ENCODE data around the gene TANGO6. TPM values are rescaled to one million over a fixed set of nuclear protein-coding genes. Genes with fewer than 3 reads are reported as not detected.
"Not testable (repeated sequence)": the region's sequence is repeated elsewhere in the genome, so short reads cannot be mapped to it uniquely, and the experiment has no call there.

Gene TANGO6
- total and polyA plus RNA-seq, 2 donors from 2014 or later, result 4.5 to 20.6 TPM

DNA sequence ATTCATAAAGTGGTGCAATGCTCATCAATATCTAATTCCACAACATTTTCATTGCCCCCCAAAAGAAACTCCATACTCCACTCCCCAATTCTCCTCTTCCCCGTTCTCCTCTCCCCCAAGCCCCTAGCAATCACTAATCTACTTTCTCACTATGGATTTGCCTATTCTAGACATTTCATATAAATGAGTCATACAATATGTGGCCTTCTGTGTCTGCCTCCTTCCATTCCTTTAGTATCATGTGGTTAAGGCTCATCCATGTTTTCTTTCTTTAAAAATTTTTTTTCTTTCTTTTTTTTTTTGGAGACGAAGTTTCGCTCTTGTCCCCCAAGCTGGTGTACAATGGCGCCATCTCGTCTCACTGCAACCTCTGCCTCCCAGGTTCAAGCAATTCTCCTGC is 205.8 kb downstream of the TANGO6 start:
- FAIRE-seq (no peak), DNase-seq (no peak)
- intact Hi-C loops (cut with DNase I), result no loop called here
- no peaks in the 10 kb centered on the region for H3K4me1 ChIP-seq (ENCODE audit: control insufficient read depth in 2 of 3, insufficient read depth in 2 of 3, low read depth in 1 of 3, low read length in 3 of 3)
- H3K9me3 ChIP-seq (ENCODE audit: control insufficient read depth in 2 of 3, insufficient read depth in 1 of 3, low read length in 3 of 3), result no peaks in the 10 kb centered on the region
- no peak overlapping the region for H3K27ac ChIP-seq (ENCODE audit: low read depth in 2 of 2, low read length in 2 of 2)
- TF ChIP-seq CTCF (IDR thresholded peaks at IDR 0.05; ENCODE audit: borderline replicate concordance, extremely low read depth, insufficient read depth), result no peak
- H3K27me3 ChIP-seq (ENCODE audit: control insufficient read depth, insufficient read depth, low read length), result no peaks in the 10 kb centered on the region
- H3K9ac ChIP-seq (ENCODE audit: low read length in 3 of 3), result no peak overlapping the region
- H3K36me3 ChIP-seq (ENCODE audit: control insufficient read depth in 2 of 3, insufficient read depth in 3 of 3, low read length in 3 of 3), result no peaks in the 10 kb centered on the region
- H3K4me3 ChIP-seq (ENCODE audit: low read length in 3 of 3), result no peak overlapping the region

DNA sequence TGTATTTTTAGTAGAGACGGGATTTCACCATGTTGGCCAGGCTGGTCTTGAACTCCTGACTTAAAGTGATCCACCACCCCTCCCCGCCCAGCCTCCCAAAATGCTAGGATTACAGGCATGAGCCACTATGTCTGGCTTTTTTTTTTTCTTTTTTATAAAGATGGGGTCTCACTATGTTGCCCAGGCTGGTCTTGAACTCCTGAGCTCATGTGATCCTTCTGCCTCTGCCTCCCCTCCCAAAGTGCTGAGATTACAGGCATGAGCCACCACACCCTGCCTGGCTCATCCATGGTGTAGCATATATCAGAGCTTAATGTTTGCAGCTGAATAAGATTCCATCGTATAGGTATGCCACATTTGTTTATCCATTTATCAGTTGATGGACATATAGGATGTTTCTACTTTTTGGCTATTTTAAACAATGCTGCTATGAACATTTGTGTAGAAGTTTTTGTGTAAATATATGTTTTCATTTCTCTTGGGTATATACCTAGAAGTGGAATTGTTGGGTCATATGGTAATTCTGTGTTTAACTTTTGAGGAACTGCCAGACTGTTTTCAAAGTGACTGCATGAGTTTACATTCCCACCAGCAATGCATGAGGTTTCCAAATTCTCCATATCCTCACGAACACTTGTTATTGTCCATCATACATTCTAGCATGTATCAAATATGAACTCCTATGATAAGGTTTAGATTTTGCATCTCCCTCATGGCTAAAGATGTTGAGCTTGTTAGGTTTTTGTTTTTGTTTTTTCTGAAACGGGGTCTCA is 206.5 kb downstream of the TANGO6 start:
- no peak for DNase-seq
- no peaks in the 10 kb centered on the region for H3K4me1 ChIP-seq (ENCODE audit: control insufficient read depth in 2 of 3, insufficient read depth in 2 of 3, low read depth in 1 of 3, low read length in 3 of 3)
- H3K36me3 ChIP-seq (ENCODE audit: control insufficient read depth in 2 of 3, insufficient read depth in 3 of 3, low read length in 3 of 3), result no peaks in the 10 kb centered on the region
- no peaks in the 10 kb centered on the region for H3K27me3 ChIP-seq (ENCODE audit: control insufficient read depth, insufficient read depth, low read length)
- no peaks in the 10 kb centered on the region for H3K9me3 ChIP-seq (ENCODE audit: control insufficient read depth in 2 of 3, insufficient read depth in 1 of 3, low read length in 3 of 3)
- H3K9ac ChIP-seq (ENCODE audit: low read length in 3 of 3), result no peak overlapping the region
- H3K27ac ChIP-seq (ENCODE audit: low read depth in 2 of 2, low read length in 2 of 2), result no peak overlapping the region
- no peak for FAIRE-seq
- H3K4me3 ChIP-seq (ENCODE audit: low read length in 3 of 3), result no peak overlapping the region
- intact Hi-C loops (cut with DNase I), result no loop called here
- TF ChIP-seq CTCF (IDR thresholded peaks at IDR 0.05; ENCODE audit: borderline replicate concordance, extremely low read depth, insufficient read depth), result no peak

- FAIRE-seq; intact Hi-C loops (cut with DNase I); H3K27ac ChIP-seq (ENCODE audit: low read depth in 2 of 2, low read length in 2 of 2); DNase-seq; H3K9me3 ChIP-seq (ENCODE audit: control insufficient read depth in 2 of 3, insufficient read depth in 1 of 3, low read length in 3 of 3); H3K4me1 ChIP-seq (ENCODE audit: control insufficient read depth in 2 of 3, insufficient read depth in 2 of 3, low read depth in 1 of 3, low read length in 3 of 3); H3K4me3 ChIP-seq (ENCODE audit: low read length in 3 of 3); H3K27me3 ChIP-seq (ENCODE audit: control insufficient read depth, insufficient read depth, low read length); H3K36me3 ChIP-seq (ENCODE audit: control insufficient read depth in 2 of 3, insufficient read depth in 3 of 3, low read length in 3 of 3); H3K9ac ChIP-seq (ENCODE audit: low read length in 3 of 3): not testable (repeated sequence)
Measured at GRCh38 chr16:69051517-69051830, 208.1 kb downstream of the TANGO6 start.

- Histone ChIP-seq H3K27ac (ENCODE audit: low read depth in 2 of 2, low read length in 2 of 2) (no peak overlapping the region), H3K27me3 (ENCODE audit: control insufficient read depth, insufficient read depth, low read length) (no peaks in the 10 kb centered on the region), H3K4me1 (ENCODE audit: control insufficient read depth in 2 of 3, insufficient read depth in 2 of 3, low read depth in 1 of 3, low read length in 3 of 3) (peaks cover 0 to 2% (median 0%) of the 10 kb centered on the region in 3 donors), H3K36me3 (ENCODE audit: control insufficient read depth in 2 of 3, insufficient read depth in 3 of 3, low read length in 3 of 3) (no peaks in the 10 kb centered on the region), H3K9me3 (ENCODE audit: control insufficient read depth in 2 of 3, insufficient read depth in 1 of 3, low read length in 3 of 3) (no peaks in the 10 kb centered on the region), H3K4me3 (ENCODE audit: low read length in 3 of 3) (no peak overlapping the region), H3K9ac (ENCODE audit: low read length in 3 of 3) (no peak overlapping the region)
- DNase-seq (no peak), FAIRE-seq (no peak)
- intact Hi-C loops (cut with DNase I), result no loop called here
- TF ChIP-seq CTCF (IDR thresholded peaks at IDR 0.05; ENCODE audit: borderline replicate concordance, extremely low read depth, insufficient read depth), result no peak
Measured at GRCh38 chr16:69055008-69055407, 211.7 kb downstream of the TANGO6 start.
